ENCODE data around the gene ZNF302. TPM values are rescaled to one million over a fixed set of nuclear protein-coding genes. Genes with fewer than 3 reads are reported as not detected.

Gene ZNF302
- total RNA-seq, 1 donor from 2014 or later, result 32.4 TPM

DNA sequence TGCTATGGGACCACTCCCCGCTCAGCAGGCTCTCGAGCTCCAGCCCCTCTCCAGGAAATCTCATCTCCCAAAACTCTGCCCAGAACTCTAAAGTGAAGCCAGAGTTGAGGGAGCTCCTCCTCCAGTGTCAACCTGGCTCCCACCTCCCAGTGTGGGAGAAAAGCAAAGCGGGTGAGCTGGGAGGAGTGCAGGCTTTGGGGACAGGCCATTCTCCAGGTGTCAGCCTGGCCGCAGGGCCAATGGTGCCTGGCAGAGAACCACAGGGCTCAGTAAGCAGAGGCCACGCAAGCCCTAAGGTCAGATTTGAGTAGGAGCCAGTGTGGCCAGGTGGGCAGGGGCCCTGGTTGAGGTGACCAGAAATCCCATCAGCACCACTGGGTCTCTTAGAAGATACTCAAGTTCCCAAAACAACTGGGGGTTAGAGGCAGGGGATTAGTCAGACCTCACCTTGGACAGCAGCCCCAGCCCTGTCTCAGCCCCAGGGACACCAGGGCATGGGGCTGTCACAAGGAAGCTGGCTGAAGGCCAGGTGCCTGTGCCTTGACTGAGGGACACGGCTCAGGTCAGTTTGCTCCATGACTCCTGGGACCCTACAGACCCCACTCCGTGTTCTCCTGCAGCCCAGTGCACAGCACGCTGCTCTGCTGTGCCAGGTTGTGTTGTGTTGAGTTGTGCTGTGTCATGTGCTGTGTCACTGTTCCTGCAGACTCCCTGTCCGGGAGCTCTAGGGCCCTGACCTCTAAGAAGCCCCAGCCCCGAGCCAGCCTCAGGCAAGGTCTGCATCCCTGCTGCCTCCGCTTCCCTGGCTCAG lies 53.7 kb downstream of the ZNF302 start:
- H3K4me3 Mint-ChIP-seq (ENCODE audit: unreplicated experiment), result no peak overlapping the region

DNA sequence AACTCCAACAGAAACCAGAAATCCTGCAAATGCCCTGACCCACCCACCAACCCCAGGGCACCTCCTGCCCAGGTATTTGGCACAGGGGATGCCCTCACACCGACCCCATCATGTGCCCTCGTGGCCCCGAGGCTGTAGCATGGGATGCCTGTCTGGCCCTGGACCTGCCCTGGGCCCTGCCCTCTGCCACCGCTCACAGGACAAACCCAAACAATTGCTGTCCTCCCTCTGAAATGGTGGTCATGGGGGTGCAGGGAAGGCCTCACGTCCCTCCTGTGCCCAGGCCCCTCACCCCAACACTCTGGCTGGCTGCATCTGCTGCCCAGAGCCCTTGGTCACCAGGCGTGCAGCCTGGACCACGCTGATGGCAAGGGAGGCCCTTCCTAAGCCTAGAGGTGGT lies 54.5 kb downstream of the ZNF302 start:
- H3K36me3 Mint-ChIP-seq (ENCODE audit: low read depth, unreplicated experiment), result peaks cover 3% of the 10 kb centered on the region
- H3K4me3 Mint-ChIP-seq (ENCODE audit: unreplicated experiment), result no peak overlapping the region
- no peaks in the 10 kb centered on the region for H3K9me3 Mint-ChIP-seq (ENCODE audit: unreplicated experiment)
- H3K27me3 Mint-ChIP-seq (ENCODE audit: unreplicated experiment), result peaks cover 4% of the 10 kb centered on the region
- no peak for DNase-seq (ENCODE audit: low spot score)
- H3K27ac Mint-ChIP-seq (ENCODE audit: unreplicated experiment), result no peak overlapping the region
- peaks cover 24% of the 10 kb centered on the region for H3K4me1 Mint-ChIP-seq (ENCODE audit: unreplicated experiment)
- TF ChIP-seq, protein P1, sequence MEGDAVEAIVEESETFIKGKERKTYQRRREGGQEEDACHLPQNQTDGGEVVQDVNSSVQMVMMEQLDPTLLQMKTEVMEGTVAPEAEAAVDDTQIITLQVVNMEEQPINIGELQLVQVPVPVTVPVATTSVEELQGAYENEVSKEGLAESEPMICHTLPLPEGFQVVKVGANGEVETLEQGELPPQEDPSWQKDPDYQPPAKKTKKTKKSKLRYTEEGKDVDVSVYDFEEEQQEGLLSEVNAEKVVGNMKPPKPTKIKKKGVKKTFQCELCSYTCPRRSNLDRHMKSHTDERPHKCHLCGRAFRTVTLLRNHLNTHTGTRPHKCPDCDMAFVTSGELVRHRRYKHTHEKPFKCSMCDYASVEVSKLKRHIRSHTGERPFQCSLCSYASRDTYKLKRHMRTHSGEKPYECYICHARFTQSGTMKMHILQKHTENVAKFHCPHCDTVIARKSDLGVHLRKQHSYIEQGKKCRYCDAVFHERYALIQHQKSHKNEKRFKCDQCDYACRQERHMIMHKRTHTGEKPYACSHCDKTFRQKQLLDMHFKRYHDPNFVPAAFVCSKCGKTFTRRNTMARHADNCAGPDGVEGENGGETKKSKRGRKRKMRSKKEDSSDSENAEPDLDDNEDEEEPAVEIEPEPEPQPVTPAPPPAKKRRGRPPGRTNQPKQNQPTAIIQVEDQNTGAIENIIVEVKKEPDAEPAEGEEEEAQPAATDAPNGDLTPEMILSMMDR (IDR thresholded peaks at IDR 0.05; ENCODE audit: unreplicated experiment), result no peak

More for the DNA sequence above, 53.7 kb downstream of the ZNF302 start:
- Mint-ChIP-seq H3K36me3 (ENCODE audit: low read depth, unreplicated experiment) (peaks cover 3% of the 10 kb centered on the region), H3K27me3 (ENCODE audit: unreplicated experiment) (peaks cover 4% of the 10 kb centered on the region), H3K9me3 (ENCODE audit: unreplicated experiment) (no peaks in the 10 kb centered on the region), H3K27ac (ENCODE audit: unreplicated experiment) (no peak overlapping the region), H3K4me1 (ENCODE audit: unreplicated experiment) (peaks cover 24% of the 10 kb centered on the region)
- TF ChIP-seq, protein P1 (IDR thresholded peaks at IDR 0.05; ENCODE audit: unreplicated experiment), result no peak
- no peak for DNase-seq (ENCODE audit: low spot score)

DNA sequence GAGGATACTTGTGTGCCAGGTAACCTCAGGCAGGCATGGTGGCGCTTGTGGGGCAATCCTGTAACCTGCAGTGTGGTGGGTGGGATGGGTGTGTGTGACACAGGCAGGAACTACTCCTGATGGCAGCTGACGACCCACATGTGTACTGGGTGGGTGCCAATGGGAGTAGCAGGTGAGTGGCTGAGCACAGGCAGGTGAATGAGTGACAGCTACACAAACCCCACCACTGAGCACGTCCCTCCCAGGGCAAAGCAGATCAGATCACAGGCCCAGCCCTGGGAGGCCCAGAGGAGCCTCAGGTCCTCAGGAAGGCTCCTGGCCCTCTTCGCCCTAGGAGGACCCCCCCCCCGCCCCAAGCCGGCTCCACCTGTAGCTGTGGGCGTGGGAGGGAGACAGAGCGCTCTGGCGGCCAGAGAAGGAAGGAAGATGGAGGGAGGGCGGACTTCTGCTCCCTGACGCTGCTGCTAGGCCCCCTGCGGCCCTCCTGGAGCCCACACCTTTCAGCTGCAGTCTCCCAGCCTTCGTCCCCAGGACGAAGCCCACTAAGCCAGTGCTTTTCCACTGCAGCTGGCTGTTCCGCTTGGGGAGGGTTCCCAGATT lies 55.2 kb downstream of the ZNF302 start:
- no peak for DNase-seq (ENCODE audit: low spot score)
- TF ChIP-seq, protein P1 (IDR thresholded peaks at IDR 0.05; ENCODE audit: unreplicated experiment), result no peak
- Mint-ChIP-seq H3K4me3 (ENCODE audit: unreplicated experiment) (no peak overlapping the region), H3K27ac (ENCODE audit: unreplicated experiment) (no peak overlapping the region), H3K4me1 (ENCODE audit: unreplicated experiment) (peaks cover 21% of the 10 kb centered on the region), H3K36me3 (ENCODE audit: low read depth, unreplicated experiment) (peaks cover 3% of the 10 kb centered on the region), H3K9me3 (ENCODE audit: unreplicated experiment) (no peaks in the 10 kb centered on the region), H3K27me3 (ENCODE audit: unreplicated experiment) (peaks cover 2% of the 10 kb centered on the region)

DNA sequence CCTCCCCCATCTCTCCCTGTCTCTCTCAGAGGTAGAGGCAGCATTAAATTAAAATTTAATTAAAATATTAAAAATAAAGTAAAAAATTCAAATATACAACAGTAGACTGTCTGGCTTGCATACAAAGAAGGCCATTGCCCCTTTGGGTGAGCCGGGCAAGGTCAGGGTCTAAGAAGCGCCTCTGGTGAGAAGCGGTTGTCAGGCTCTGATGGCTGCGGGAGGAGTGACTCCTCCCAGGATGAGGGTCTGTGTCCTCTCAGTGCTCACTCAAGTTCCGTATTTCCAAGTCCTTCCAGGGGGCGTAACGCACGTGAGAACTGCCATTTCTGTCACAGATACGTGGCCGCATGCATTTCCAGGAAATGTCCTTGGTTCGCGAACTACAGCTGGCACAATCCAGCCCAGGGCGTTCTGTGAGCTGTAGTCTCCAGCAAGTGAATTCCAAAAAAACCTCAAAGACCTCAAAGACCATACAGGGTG lies 55.8 kb downstream of the ZNF302 start:
- Mint-ChIP-seq H3K4me1 (ENCODE audit: unreplicated experiment) (peaks cover 17% of the 10 kb centered on the region), H3K27ac (ENCODE audit: unreplicated experiment) (peak overlapping the region; percentile 98), H3K36me3 (ENCODE audit: low read depth, unreplicated experiment) (peaks cover 7% of the 10 kb centered on the region), H3K9me3 (ENCODE audit: unreplicated experiment) (no peaks in the 10 kb centered on the region), H3K27me3 (ENCODE audit: unreplicated experiment) (no peaks in the 10 kb centered on the region), H3K4me3 (ENCODE audit: unreplicated experiment) (peak overlapping the region; percentile 96)
- peak; percentile 51 for DNase-seq (ENCODE audit: low spot score)
- TF ChIP-seq, protein P1 (IDR thresholded peaks at IDR 0.05; ENCODE audit: unreplicated experiment), result no peak

Measured in endothelial cell (in vitro differentiated cells).